B cell (primary cell): Measurements from ENCODE around the gene FAM184A. TPM values are rescaled to one million over a fixed set of nuclear protein-coding genes. Genes with fewer than 3 reads are reported as not detected.

ENCODE experiments used
- ATAC-seq: fragments of 200-7000 bp; cut with Tn5 transposase; one replicate; pipeline ENCODE4 v1.10.0; 2021; ENCODE audit warnings: low read depth, mild to moderate bottlenecking, moderate number of reproducible peaks, moderate library complexity
- CTCF ChIA-PET: fragments of 350-600 bp; sonication (Branson Sonifier 250); formaldehyde crosslinking; loops from one replicate; lab custom pipeline; 2021; ENCODE audit warnings: antibody characterized with exemption, inconsistent platforms; lab: Charles Lee
- POLR2A ChIA-PET: fragments of 350-600 bp; sonication (Branson Sonifier 250); formaldehyde crosslinking; loops from one replicate; lab custom pipeline; 2021; ENCODE audit warnings: antibody characterized with exemption; lab: Charles Lee
- DNase-seq: peaks from one replicate; pipeline ENCODE4 v3.0.0; 2013
- H2AFZ ChIP-seq: 2 replicates; pipeline ENCODE4 v1.6.1; 2012; ENCODE audit warnings: mild to moderate bottlenecking, low read depth, low read length; ENCODE audit not compliant: insufficient read depth, poor library complexity, severe bottlenecking
- H3K27ac ChIP-seq, 2 donors: 1 replicate in 1 of 2; 2 replicates in 1 of 2; pipeline ENCODE4 v1.5.1; 2012 to 2013; ENCODE audit warnings: low read length in 2 of 2, mild to moderate bottlenecking in 2 of 2, moderate library complexity in 1 of 2
- H3K27me3 ChIP-seq, 4 experiments: fragments of 200-600 bp in 1 of 4; sonication (generic) in 1 of 4; replicated peaks in 1 of 4; 1 replicate in 2 of 4; 2 replicates in 2 of 4; pipeline versions ENCODE4 v1.6.1 to v1.7.0; 2013 to 2016; ENCODE audit warnings: low read length in 3 of 4, mild to moderate bottlenecking in 2 of 4, mixed read lengths in 1 of 4, moderate library complexity in 1 of 4; ENCODE audit not compliant: insufficient read depth in 4 of 4, control insufficient read depth in 3 of 4; ENCODE audit errors: control extremely low read depth in 1 of 4
- H3K36me3 ChIP-seq, 2 experiments: replicated peaks in 1 of 2; 1 replicate in 1 of 2; 2 replicates in 1 of 2; pipeline versions ENCODE4 v1.6.1 to v1.7.1; 2013; ENCODE audit warnings: low read length in 1 of 2; ENCODE audit not compliant: insufficient read depth in 2 of 2, control insufficient read depth in 1 of 2; ENCODE audit errors: control extremely low read depth in 1 of 2, extremely low read depth in 1 of 2
- H3K4me1 ChIP-seq, 2 donors: fragments of 200-600 bp in 1 of 2; sonication (generic) in 1 of 2; 1 replicate in 1 of 2; 2 replicates in 1 of 2; pipeline versions ENCODE4 v1.5.1 to v1.6.1; 2013 to 2017; ENCODE audit warnings: low read length in 2 of 2; ENCODE audit not compliant: control insufficient read depth in 2 of 2, insufficient read depth in 2 of 2
- H3K4me2 ChIP-seq: replicated peaks from 2 replicates; pipeline ENCODE3; 2012; ENCODE audit warnings: mild to moderate bottlenecking, low read depth, low read length; ENCODE audit not compliant: poor library complexity, severe bottlenecking
- H3K4me3 ChIP-seq, 5 experiments: fragments of 200-600 bp in 1 of 5; sonication (generic) in 1 of 5; 1 replicate in 3 of 5; 2 replicates in 2 of 5; pipeline versions ENCODE4 v1.5.1 to v1.7.0; 2011 to 2016; ENCODE audit warnings: low read length in 4 of 5, mild to moderate bottlenecking in 4 of 5, low read depth in 2 of 5, control low read depth in 1 of 5, moderate library complexity in 1 of 5; ENCODE audit not compliant: insufficient read depth in 1 of 5; ENCODE audit errors: control extremely low read depth in 1 of 5, extremely low read depth in 1 of 5
- H3K79me2 ChIP-seq: fragments of 200-600 bp; sonication (generic); one replicate; pipeline ENCODE4 v1.6.0; 2016; ENCODE audit warnings: low read length; ENCODE audit not compliant: control insufficient read depth, insufficient read depth
- H3K9ac ChIP-seq: fragments of 200-600 bp; sonication (generic); 2 replicates; pipeline ENCODE4 v1.6.1; 2017; ENCODE audit warnings: mild to moderate bottlenecking, low read length, moderate library complexity
- H3K9me3 ChIP-seq, 3 donors: one replicate each; pipeline versions ENCODE4 v1.6.1 to v1.7.1; 2013; ENCODE audit warnings: low read length in 2 of 3; ENCODE audit not compliant: control insufficient read depth in 2 of 3, insufficient read depth in 1 of 3; ENCODE audit errors: control extremely low read depth in 1 of 3
- H4K20me1 ChIP-seq: 2 replicates; pipeline ENCODE4 v1.6.0; 2012; ENCODE audit warnings: mild to moderate bottlenecking, low read length; ENCODE audit not compliant: insufficient read depth, control insufficient read depth, poor library complexity, severe bottlenecking
- H3K27ac Mint-ChIP-seq: one replicate; pipeline ENCODE4 v1.8.0; 2021; ENCODE audit warnings: mixed read lengths
- H3K27me3 Mint-ChIP-seq: one replicate; pipeline ENCODE4 v1.8.0; 2021; ENCODE audit warnings: mixed read lengths
- H3K4me1 Mint-ChIP-seq: one replicate; pipeline ENCODE4 v1.8.0; 2021; ENCODE audit warnings: mixed read lengths
- H3K4me3 Mint-ChIP-seq: one replicate; pipeline ENCODE4 v1.8.0; 2021; ENCODE audit warnings: mixed read lengths
- H3K9me3 Mint-ChIP-seq: one replicate; pipeline ENCODE4 v1.8.0; 2022; ENCODE audit warnings: mixed read lengths; ENCODE audit not compliant: insufficient read depth
- EZH2 ChIP-seq: IDR thresholded peaks from 2 replicates; pipeline ENCODE4 v1.6.1; 2012; ENCODE audit warnings: borderline replicate concordance, low read depth, mild to moderate bottlenecking, moderate library complexity, low read length; ENCODE audit not compliant: insufficient read depth, poor library complexity, severe bottlenecking
- WGBS: methylation state at CpG from one replicate; pipeline ENCODE4 v1.1.5; 2013; ENCODE audit warnings: missing lambda C conversion rate; ENCODE audit not compliant: insufficient coverage; 5-methylcytosine and 5-hydroxymethylcytosine counted together
- intact Hi-C: fragments of 100-400 bp; cut with micrococcal nuclease; formaldehyde crosslinking; loops from one replicate; pipeline ENCODE4 v1.10.0; 2022
- polyA plus RNA-seq: library from polyadenylated mRNA; depleted of rRNA; stranded (reverse); fragments of >200 nt; gene quantifications from 2 replicates; pipeline ENCODE4 v1.2.3, GENCODE V29; 2012
- total RNA-seq, 2 donors: library from RNA; stranded (reverse); fragments of 120-200 nt in 1 of 2; gene quantifications; 1 replicate in 1 of 2; 2 replicates in 1 of 2; pipeline versions ENCODE4 v1.2.3 to v1.2.4, GENCODE V29; 2013 to 2022
- TF ChIP-seq, protein P1 (sequence below): fragments of 200-600 bp; IDR thresholded peaks from one replicate; pipeline ENCODE4 v1.8.0; 2022; ENCODE audit warnings: antibody characterized with exemption, mild to moderate bottlenecking

FAM184A gene
- total and polyA plus RNA-seq, 2 donors (not counting 1 experiment from before 2014, with no cell fraction given), result 0.07 to 0.54 TPM

DNA sequence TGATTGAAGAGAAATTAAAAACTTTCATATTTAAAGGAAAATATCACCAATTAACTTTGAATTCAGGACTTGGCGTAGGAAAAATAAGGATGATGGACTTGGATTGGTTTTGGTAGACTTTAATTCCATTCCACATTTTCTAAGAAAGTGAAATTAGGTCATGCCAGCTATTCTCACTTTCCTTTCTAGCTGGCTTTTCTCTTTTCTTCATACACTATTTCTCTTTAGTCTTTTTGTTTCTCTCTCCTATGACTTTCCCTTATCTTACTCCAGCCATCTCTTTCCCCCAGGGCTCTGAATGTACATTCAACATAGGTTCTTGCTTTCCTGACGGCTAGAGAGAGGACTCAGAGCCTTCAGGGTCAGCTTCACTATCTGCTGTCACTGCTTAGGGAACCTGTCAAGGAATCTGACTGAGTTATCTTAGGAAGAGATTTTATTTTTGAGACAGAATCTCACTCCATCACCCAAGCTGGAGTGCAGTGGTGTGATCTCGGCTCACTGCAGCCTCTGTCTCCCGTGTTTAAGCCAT lies 82.1 kb downstream of the FAM184A start:
- Mint-ChIP-seq H3K9me3 (no peaks in the 10 kb centered on the region), H3K4me1 (no peaks in the 10 kb centered on the region), H3K27ac (no peak overlapping the region), H3K4me3 (no peak overlapping the region), H3K27me3 (no peaks in the 10 kb centered on the region)
- WGBS, result no CpG with 5 or more reads among the region's 4 CpGs
- no peaks in the 10 kb centered on the region for H4K20me1 ChIP-seq
- ATAC-seq (no peak), DNase-seq (no peak)
- intact Hi-C loops, result no loop called here
- no peak overlapping the region for H2AFZ ChIP-seq
- ChIA-PET CTCF (no interaction called here), POLR2A (no interaction called here)
- H3K27me3 ChIP-seq, result peaks cover 0 to 3% (median 0%) of the 10 kb centered on the region in 4 experiments
- no peak overlapping the region for H3K4me3 ChIP-seq
- H3K4me1 ChIP-seq, result no peaks in the 10 kb centered on the region
- TF ChIP-seq, protein P1, sequence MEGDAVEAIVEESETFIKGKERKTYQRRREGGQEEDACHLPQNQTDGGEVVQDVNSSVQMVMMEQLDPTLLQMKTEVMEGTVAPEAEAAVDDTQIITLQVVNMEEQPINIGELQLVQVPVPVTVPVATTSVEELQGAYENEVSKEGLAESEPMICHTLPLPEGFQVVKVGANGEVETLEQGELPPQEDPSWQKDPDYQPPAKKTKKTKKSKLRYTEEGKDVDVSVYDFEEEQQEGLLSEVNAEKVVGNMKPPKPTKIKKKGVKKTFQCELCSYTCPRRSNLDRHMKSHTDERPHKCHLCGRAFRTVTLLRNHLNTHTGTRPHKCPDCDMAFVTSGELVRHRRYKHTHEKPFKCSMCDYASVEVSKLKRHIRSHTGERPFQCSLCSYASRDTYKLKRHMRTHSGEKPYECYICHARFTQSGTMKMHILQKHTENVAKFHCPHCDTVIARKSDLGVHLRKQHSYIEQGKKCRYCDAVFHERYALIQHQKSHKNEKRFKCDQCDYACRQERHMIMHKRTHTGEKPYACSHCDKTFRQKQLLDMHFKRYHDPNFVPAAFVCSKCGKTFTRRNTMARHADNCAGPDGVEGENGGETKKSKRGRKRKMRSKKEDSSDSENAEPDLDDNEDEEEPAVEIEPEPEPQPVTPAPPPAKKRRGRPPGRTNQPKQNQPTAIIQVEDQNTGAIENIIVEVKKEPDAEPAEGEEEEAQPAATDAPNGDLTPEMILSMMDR, result no peak
- TF ChIP-seq EZH2, result no peak
- H3K9ac ChIP-seq, result no peak overlapping the region
- H3K36me3 ChIP-seq, result no peaks in the 10 kb centered on the region
- no peaks in the 10 kb centered on the region for H3K9me3 ChIP-seq
- no peak overlapping the region for H3K4me2 ChIP-seq
- no peak overlapping the region for H3K27ac ChIP-seq
- H3K79me2 ChIP-seq, result no peaks in the 10 kb centered on the region

DNA sequence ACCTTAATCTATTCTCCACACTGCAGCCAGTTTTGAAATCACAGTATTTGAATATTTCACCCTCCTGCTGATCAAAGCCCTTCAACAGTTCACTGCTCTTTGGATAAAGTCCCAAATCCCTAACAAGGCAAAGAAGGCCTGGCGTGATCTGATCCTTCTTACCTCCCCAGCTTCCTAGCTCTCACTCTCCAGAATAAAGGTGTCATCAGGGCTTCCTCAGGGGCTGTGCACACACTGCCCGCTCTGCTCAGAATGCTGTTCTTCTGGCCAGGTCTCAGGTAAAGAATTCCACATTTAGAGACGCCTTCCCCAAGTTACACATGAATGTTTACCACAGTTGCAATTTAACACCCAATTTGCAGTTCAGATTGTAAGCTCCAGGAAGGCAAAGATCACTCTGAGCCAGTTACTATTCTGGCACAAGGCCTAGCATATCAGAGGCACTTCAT lies 84.6 kb downstream of the FAM184A start:
- ATAC-seq, result no peak

More for the DNA sequence above, 84.6 kb downstream of the FAM184A start:
- Histone ChIP-seq H3K4me3 (no peak overlapping the region), H3K4me1 (no peaks in the 10 kb centered on the region), H3K9ac (no peak overlapping the region), H4K20me1 (no peaks in the 10 kb centered on the region), H3K79me2 (no peaks in the 10 kb centered on the region), H3K27me3 (peaks cover 0 to 3% (median 0%) of the 10 kb centered on the region in 4 experiments), H3K27ac (no peak overlapping the region), H3K4me2 (no peak overlapping the region), H2AFZ (no peak overlapping the region), H3K36me3 (no peaks in the 10 kb centered on the region), H3K9me3 (no peaks in the 10 kb centered on the region)
- POLR2A ChIA-PET, result no interaction called here
- H3K27ac Mint-ChIP-seq, result no peak overlapping the region
- no peaks in the 10 kb centered on the region for H3K4me1 Mint-ChIP-seq
- no peaks in the 10 kb centered on the region for H3K9me3 Mint-ChIP-seq
- WGBS, result 100% methylated on average over 2 of the region's 3 CpGs
- H3K27me3 Mint-ChIP-seq, result no peaks in the 10 kb centered on the region
- H3K4me3 Mint-ChIP-seq, result no peak overlapping the region
- no peak for DNase-seq
- intact Hi-C loops, result no loop called here
- no peak for TF ChIP-seq EZH2
- TF ChIP-seq, protein P1, result no peak
- CTCF ChIA-PET, result no interaction called here
